NAMALWA (cell line): ENCODE measurements around the gene CSMD2.
"Not testable (repeated sequence)": the region's sequence is repeated elsewhere in the genome, so short reads cannot be mapped to it uniquely, and the experiment has no call there.

Source experiments
- DNase-seq: peaks from one replicate; pipeline ENCODE4 v3.0.0-alpha.2; 2015; ENCODE audit warnings: low spot score

CSMD2 gene

DNA sequence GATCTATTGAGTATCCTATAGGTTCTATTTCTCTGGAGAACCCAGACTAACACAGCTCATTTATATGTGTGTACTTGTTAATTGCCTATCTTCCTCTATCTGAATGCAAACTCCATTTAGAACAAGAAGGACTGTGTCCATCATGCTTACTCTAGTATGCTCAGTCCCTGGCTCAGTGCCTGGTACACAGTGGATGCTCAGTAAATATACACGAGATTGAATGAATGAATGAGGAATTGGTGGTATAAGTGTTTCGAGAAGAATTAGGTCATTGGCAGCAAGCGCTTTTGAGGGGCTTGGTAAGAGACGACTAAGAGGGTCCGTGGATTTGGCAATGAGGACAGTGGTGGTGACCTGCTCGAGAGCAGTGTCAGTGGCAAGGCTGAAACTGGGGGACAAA, 112.5 kb downstream of the CSMD2 start:
- DNase-seq = no peak

DNA sequence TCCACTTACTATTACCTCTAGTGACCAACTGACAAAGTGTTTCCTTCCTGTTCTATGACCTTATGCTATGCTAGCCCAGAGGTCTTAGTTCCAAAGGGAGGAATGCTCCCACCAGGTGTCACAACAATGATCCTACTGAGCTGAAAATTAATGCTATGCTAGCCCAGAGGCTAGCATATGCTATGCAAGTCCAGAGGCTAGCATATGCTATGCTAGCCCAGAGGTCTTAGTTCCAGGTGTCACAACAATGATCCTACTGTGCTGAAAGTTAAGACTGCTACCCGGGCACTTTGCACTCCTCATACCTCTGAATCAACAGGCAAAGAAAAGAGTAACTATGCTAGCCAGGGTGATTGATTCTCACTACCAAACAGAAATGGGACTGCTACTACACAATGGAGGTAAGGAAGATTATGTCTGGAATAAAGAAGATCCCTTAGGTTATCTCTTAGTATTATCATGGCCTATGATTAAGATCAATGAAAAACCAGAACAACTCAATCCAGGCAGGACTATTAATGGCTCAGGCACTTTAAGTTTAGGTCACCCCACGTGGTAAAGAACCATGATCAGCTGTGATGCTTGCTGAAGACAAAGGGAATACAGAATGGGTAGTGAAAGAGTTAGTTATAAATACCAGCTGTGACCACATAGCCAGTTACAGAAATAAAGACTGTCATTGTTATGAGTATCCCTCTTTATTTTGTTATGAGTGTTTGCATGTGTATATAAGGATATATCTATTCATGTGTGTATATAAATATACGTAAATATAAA, 114.1 kb downstream of the CSMD2 start:
- DNase-seq = no peak

DNA sequence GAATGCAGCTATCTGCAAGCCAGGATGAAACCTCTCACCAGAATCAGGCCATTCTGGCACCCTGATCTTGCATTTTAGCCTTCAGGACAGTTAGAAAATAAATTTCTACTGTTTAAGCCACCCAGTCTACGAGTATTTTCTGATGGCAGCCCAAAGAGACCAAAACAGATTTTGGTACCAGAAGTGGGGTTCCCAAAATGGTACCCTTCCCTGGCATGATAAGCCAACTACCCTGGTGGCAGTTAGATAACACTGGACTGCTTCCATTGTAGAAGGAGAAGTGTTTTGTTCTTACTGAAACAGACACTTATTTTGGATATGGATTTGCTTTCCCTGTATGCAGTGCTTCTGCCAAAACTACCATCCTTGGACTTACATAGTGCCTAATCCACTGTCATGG, 115.0 kb downstream of the CSMD2 start:
- DNase-seq = no peak

DNA sequence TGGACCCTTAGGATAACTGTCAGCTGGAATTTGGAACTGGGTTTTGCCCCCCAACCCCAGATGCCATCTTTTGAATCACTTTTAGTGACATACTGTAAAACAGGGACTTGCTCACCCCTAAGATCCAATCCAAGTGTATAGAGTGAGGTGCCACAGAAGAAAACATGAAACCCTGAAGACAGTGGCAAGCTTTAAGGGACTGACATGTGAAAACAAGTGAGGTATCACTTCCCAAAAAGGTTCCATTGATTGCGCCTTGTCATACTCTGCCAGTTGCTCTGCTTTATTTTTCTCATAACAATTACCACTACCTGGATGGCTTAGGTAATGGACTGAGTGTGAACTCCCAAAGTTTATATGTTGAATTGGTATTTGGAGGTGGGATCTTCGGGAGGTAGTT, 115.6 kb downstream of the CSMD2 start:
- no peak for DNase-seq

DNA sequence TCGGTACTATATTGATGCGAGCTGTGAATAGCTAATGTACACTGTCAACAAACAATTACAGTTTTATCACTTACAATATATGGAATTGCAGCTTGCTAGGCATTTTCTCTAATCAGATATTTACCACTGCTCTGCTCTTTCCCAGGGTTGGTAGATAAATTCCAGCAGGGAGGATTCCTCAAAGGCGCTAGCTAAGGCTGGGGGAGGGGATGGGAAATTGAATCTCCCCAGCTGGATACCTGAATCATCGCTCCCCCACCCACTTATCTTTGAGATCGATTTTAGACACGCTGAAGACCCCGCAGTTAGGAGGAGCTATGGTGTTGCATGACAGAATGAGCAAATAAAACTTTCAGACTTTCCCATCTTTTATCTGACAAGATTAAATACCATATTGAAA, 127.2 kb downstream of the CSMD2 start:
- DNase-seq = no peak

DNA sequence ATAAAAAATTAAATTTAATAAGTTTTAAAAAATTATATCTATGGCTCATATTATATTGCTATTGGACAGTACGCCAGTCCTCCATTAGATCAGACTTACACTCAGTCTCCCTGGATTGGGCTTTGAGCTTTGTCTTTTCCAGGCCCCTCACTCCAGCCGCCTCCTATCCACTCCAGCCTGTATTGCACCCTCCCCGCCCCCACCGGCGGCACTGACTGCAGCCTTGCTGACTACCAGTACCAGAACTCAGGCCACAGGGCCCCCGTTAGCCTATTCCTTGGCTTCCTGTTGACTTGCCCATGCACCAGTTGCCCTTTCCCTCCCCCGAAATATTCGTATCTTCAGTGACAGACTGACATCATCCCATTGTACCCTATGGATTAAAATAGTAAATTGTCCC, 127.9 kb downstream of the CSMD2 start:
- no peak for DNase-seq

GRCh38 chr1:34034036-34034435, 131.0 kb downstream of the CSMD2 start:
- no peak for DNase-seq

DNA sequence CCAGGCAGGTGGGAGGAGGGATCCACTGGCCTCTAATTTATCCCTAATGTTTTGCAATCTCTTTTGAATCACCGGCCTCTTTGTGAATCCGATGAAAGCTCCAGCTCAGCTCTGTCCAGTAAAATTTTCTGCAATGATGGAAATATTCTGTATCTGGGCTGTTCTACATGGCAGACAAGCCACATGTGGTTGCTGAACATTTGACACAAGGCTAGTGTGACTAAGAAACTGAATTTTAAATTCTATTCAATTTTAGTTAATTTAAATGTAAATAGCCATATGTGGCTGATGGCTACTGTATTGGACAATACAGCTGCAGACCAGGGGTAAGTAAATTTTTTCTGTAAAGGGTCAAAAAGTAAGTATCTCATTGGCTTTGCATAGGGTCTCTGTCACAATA, 135.1 kb downstream of the CSMD2 start:
- DNase-seq = no peak

DNA sequence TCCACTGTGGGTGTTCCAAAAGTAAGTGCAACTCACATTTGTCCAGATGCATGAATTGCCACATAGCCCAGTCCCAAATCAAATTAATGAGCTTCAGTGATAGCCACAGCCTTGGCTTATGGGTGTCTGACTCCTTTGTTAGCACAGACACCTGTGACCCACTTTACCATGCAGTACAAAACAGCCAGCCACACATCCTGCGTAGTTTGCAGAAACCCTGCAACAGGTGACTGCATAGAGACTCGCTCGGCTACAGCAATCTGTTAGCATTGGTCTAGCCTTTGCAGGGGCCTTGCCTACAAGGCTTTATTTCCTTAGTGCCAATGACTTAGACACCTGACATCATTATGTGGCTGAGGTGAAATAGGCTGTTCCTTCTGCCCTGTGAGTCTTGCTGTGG, 135.5 kb downstream of the CSMD2 start:
- no peak for DNase-seq

DNA sequence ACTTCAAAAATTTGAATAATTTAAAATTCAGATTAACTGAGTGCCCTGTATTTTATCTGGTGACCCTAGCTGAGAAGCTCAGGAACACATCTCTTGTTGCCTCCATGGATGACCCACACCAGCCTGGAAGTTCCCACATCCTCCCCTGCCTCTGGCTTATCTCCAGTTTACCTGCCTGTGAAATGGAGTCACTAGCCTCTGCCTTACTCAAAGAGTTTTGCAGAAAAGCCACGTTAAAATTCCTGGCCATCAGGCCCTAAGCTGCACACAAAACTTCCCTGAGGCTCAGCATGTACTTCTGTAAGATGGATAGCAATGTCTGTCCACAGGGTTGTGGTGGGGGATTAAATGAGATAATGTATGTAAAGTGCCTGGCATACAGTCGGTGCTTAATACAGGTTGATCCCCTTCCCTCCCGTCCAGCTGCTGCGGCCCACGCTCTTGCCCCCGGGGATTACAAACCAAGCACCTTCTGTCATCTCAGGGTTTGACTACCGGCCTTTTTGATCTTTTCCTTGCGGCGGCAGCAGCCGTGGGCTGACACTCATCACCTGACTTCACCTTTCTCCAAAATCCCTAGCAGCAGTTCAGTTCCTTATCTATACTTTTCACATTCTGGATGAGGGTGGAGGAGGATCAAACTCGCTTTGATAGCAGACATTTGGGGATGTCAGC, 136.5 kb downstream of the CSMD2 start:
- DNase-seq = no peak

DNA sequence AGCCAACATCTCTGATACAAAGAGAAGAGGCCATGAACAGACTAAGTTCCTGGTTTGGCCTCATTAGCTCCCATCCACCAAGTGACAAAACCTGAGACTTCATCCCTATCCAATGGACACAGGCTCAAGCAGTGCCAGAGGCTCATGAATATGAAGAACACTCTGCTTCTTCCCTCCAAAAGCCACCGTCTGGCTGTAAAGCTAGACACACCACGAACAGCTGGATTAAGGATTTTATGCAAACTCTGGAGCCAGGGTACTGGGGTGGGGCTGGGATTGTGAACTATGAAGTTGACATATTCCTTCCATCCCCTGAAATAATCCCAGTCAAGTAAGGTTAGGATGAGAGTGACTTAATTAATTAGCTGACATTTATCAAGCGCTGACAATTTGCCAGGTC, 139.4 kb downstream of the CSMD2 start:
- no peak for DNase-seq

- no peak for DNase-seq
Observed at GRCh38 chr1:34024485-34024884, 140.5 kb downstream of the CSMD2 start.

DNA sequence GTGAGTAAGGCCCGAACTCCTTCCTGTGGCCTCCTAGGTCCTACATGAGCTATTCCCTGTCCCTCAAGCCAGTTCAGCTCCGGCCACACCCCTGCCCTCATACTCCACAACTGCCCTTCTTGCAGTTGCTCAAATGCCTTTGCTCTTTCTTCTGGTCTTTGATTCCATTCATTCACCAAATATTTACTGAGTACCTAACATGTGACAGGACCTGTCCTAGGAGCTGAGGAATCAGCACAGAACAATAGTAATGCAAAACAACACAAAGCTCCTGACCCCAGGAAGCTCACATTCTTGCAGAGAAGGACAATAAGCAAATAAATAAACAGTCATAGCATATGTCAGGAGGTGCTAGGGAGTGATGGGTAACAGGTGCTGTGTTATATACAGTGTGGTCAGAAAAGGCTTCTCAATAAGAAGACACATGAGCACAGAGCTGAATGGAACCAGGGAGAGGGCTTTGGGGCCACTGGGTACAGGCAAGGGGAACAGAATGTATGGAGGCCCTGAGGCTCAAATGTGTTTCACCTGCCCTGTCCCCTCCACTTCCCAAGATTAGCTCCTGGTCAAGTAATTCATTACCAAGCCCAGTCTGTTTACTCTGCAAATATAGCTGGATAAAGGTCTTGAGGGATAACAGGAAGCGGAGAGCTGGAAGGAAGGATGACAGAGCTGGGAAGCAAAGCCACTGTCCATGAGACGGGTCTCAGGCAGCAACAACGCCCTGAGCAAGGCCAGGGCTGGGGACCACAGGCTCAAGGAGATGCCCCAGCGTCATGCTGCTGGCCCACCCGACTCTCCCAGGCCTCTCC, 145.1 kb downstream of the CSMD2 start:
- no peak for DNase-seq

DNA sequence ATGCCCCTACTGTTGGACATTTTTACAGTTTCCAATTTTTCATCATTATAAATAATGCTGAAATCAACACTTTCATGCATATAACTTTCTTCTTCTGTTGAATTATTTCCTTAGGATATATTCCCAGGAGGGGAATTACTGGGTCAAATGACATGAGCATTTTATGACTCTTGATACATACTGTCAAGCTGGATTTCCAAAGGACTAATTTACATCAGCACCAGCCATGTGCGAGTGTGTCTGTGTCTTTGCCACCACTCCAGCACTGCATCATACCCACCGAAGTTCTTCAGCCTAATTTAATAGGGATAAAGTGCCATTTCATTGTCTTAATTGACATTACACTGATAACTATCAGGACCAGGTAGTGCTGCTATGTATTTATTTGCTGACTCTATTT, 146.7 kb downstream of the CSMD2 start:
- no peak for DNase-seq

DNA sequence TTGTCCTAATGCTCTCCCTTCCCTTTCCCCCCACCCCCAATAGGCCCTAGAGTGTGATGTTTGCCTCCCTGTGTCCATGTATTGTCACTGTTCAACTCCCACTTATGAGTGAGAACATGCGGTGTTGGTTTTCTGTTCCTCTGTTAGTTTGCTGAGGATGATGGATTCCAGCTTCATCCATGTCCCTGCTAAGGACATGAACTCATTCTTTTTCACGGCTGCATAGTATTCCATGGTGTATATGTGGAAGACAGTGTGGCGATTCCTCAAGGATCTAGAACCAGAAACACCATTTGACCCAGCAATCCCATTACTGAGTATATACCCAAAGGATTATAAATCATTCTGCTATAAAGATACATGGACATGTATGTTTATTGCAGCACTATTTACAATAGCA, 148.7 kb downstream of the CSMD2 start:
- DNase-seq = not testable (repeated sequence)

DNA sequence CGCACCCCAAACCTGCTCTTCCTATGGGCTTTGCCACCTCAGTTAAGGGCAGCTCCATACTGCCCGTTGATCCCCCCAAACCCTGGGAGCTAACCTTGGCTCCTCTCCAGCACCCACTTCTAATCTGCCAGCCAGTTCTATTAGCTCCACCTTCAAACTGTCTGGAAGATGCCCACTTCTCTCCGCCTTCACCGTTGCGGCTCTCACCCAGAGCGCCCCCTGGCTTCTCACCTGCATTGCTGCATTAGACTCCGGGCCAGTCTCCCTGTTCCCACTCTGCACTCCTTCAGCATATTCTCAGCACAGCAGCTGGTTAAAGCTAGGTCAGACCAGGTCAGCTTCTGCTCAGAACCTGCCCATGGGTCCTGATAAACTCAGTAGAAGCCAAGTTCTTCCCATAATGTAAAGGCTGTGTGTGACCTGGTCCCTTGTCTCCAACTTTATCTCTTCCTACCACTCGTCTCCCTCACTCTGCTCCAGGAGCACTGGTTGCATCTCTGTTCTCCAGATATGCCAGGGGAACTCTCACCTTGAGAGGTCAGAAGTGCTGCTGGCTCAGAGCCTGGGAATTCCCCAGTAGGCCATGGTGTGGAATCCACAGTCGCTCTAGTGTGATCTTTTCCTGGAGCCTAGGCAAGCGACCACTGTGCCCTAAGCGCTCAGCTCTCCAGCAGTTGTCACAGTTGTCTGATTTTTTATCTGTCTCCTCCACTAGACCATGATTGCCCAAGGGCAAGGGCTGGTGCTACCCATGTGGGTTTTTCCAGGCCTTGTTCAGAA, 150.9 kb downstream of the CSMD2 start:
- peak; percentile 9 for DNase-seq

- no peak for DNase-seq
Observed at GRCh38 chr1:34013136-34013535, 151.9 kb downstream of the CSMD2 start.

- DNase-seq = no peak
Observed at GRCh38 chr1:34009340-34009985, 155.6 kb downstream of the CSMD2 start.

- DNase-seq = no peak
Observed at GRCh38 chr1:34007760-34008159, 157.3 kb downstream of the CSMD2 start.

DNA sequence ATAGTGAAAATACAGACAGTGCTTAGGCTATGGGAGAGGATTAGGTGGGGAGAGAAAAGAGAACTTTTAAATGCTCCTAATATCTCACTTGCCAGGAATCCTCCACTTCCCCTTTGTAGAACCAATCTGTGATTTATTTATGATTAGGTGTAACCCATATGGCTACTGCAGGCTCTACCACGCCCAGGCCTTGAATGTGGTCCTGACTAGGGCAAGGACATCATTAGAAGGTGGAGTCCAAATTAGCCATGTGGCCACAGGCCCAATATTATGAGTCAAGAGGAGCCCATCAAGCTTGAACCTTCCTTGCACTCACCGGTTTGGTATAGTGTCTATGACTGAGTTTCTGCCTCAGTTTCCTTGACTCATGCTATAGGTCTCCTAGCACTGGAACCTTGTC, 159.7 kb downstream of the CSMD2 start:
- DNase-seq = no peak

GRCh38 chr1:34002810-34003209, 162.2 kb downstream of the CSMD2 start:
- DNase-seq = peak; percentile 15
